H1 (cell line): ENCODE results near the gene UBR1. TPM values are rescaled to one million over a fixed set of nuclear protein-coding genes. Genes with fewer than 3 reads are reported as not detected.

ENCODE experiments used
- CTCF ChIA-PET: fragments of 300-600 bp; sonication (Branson Sonifier 250); formaldehyde crosslinking; loops from one replicate; lab custom pipeline; 2021; ENCODE audit not compliant: partially characterized antibody; lab: Charles Lee
- POLR2A ChIA-PET: fragments of 300-600 bp; sonication (Branson Sonifier 250); formaldehyde crosslinking; loops from one replicate; lab custom pipeline; 2021; ENCODE audit warnings: inconsistent platforms; ENCODE audit not compliant: partially characterized antibody; lab: Charles Lee
- DNase-seq, 2 experiments: peaks; one replicate each; pipeline versions ENCODE4 v3.0.0 to v3.0.0-alpha.2; 2010 to 2022; ENCODE audit warnings: low spot score in 2 of 2, low read depth in 1 of 2, mixed read lengths in 1 of 2
- FAIRE-seq: peaks from 2 replicates; lab custom pipeline; 2011; peaks lifted over from hg19 to GRCh38; lab: Jason Lieb, UNC
- H2AFZ ChIP-seq: 2 replicates; pipeline ENCODE4 v1.8.1; 2012; ENCODE audit warnings: low read length, inconsistent platforms
- H2AK5ac ChIP-seq: 2 replicates; pipeline ENCODE4 v1.6.1; 2013; ENCODE audit warnings: low read depth, low read length
- H2BK120ac ChIP-seq: replicated peaks from 2 replicates; pipeline ENCODE3; 2013; ENCODE audit warnings: low read depth, low read length, inconsistent platforms
- H2BK12ac ChIP-seq: 2 replicates; pipeline ENCODE4 v1.6.1; 2013; ENCODE audit warnings: low read depth, low read length
- H2BK15ac ChIP-seq: 2 replicates; pipeline ENCODE4 v1.6.1; 2013; ENCODE audit warnings: low read length
- H2BK20ac ChIP-seq: 2 replicates; pipeline ENCODE4 v1.6.1; 2013; ENCODE audit warnings: low read length
- H2BK5ac ChIP-seq: 2 replicates; pipeline ENCODE4 v1.6.1; 2013; ENCODE audit warnings: low read depth, low read length
- H3K14ac ChIP-seq: 2 replicates; pipeline ENCODE4 v1.6.1; 2013; ENCODE audit warnings: inconsistent platforms; ENCODE audit not compliant: insufficient read length
- H3K18ac ChIP-seq: 2 replicates; pipeline ENCODE4 v1.6.1; 2013; ENCODE audit warnings: low read length; ENCODE audit errors: extremely low read depth
- H3K23ac ChIP-seq: 2 replicates; pipeline ENCODE4 v1.6.1; 2013; ENCODE audit warnings: inconsistent platforms; ENCODE audit not compliant: insufficient read length
- H3K23me2 ChIP-seq: 2 replicates; pipeline ENCODE4 v1.6.1; 2013; ENCODE audit warnings: low read depth, low read length
- H3K27ac ChIP-seq: 2 replicates; pipeline ENCODE4 v1.6.1; 2011; ENCODE audit warnings: low read depth, low read length, inconsistent platforms
- H3K27me3 ChIP-seq, 4 experiments: replicated peaks in 1 of 4; 1 replicate in 1 of 4; 2 replicates in 3 of 4; pipeline versions ENCODE4 v1.6.1 to v1.8.1; 2011 to 2013; ENCODE audit warnings: low read length in 3 of 4, mild to moderate bottlenecking in 3 of 4, inconsistent platforms in 2 of 4, mixed read lengths in 2 of 4, moderate library complexity in 1 of 4; ENCODE audit not compliant: control insufficient read depth in 3 of 4, insufficient read depth in 3 of 4; ENCODE audit errors: extremely low read depth in 1 of 4
- H3K36me3 ChIP-seq, 4 experiments: 2 replicates each; pipeline versions ENCODE4 v1.6.1 to v1.8.1; 2011 to 2013; ENCODE audit warnings: mild to moderate bottlenecking in 4 of 4, low read length in 3 of 4, moderate library complexity in 2 of 4, control low read depth in 1 of 4, inconsistent platforms in 1 of 4; ENCODE audit not compliant: insufficient read depth in 4 of 4, control insufficient read depth in 2 of 4
- H3K4ac ChIP-seq: replicated peaks from 2 replicates; pipeline ENCODE3; 2013; ENCODE audit warnings: low read length, low read depth, mixed read lengths, inconsistent platforms; ENCODE audit not compliant: insufficient read length
- H3K4me1 ChIP-seq, 4 experiments: replicated peaks in 1 of 4; 1 replicate in 1 of 4; 2 replicates in 3 of 4; pipeline versions ENCODE4 v1.6.1 to v1.8.1; 2011 to 2013; ENCODE audit warnings: low read length in 3 of 4, inconsistent platforms in 2 of 4, mixed read lengths in 1 of 4; ENCODE audit not compliant: insufficient read depth in 4 of 4, control insufficient read depth in 3 of 4
- H3K4me2 ChIP-seq, 2 experiments: 2 replicates each; pipeline versions ENCODE4 v1.6.1 to v1.8.1; 2011 to 2013; ENCODE audit warnings: low read depth in 2 of 2, low read length in 2 of 2, control low read depth in 1 of 2, inconsistent platforms in 1 of 2, mild to moderate bottlenecking in 1 of 2; ENCODE audit not compliant: insufficient read depth in 1 of 2
- H3K4me3 ChIP-seq, 4 experiments: fragments of 200-600, 300-600 bp in 1 of 4; sonication (generic), shearing (Covaris generic), sonication (Bioruptor Twin) in 1 of 4; 2 replicates each; pipeline versions ENCODE4 v1.5.1 to v1.8.1; 2011 to 2016; ENCODE audit warnings: low read length in 4 of 4, low read depth in 3 of 4, control low read depth in 2 of 4, inconsistent platforms in 2 of 4, mild to moderate bottlenecking in 2 of 4, mixed read lengths in 1 of 4, moderate library complexity in 1 of 4; ENCODE audit not compliant: insufficient read depth in 2 of 4; ENCODE audit errors: extremely low read depth in 1 of 4
- H3K56ac ChIP-seq: replicated peaks from 2 replicates; pipeline ENCODE3; 2013; ENCODE audit warnings: low read depth, mild to moderate bottlenecking, mixed read lengths, low read length, inconsistent platforms; ENCODE audit not compliant: insufficient read length
- H3K79me1 ChIP-seq: 2 replicates; pipeline ENCODE4 v1.6.1; 2013; ENCODE audit warnings: low read depth, low read length, control low read depth
- H3K79me2 ChIP-seq, 2 experiments: 2 replicates each; pipeline versions ENCODE4 v1.6.1 to v1.8.1; 2012 to 2013; ENCODE audit warnings: low read length in 2 of 2, mild to moderate bottlenecking in 2 of 2, inconsistent platforms in 1 of 2; ENCODE audit not compliant: insufficient read depth in 2 of 2, control insufficient read depth in 1 of 2
- H3K9ac ChIP-seq, 4 experiments: replicated peaks in 1 of 4; 1 replicate in 1 of 4; 2 replicates in 3 of 4; pipeline versions ENCODE4 v1.6.1 to v1.8.1; 2011 to 2013; ENCODE audit warnings: low read depth in 3 of 4, low read length in 3 of 4, control low read depth in 2 of 4, mild to moderate bottlenecking in 2 of 4, moderate library complexity in 2 of 4, inconsistent platforms in 1 of 4; ENCODE audit errors: extremely low read depth in 1 of 4
- H3K9me3 ChIP-seq, 2 experiments: 2 replicates each; pipeline versions ENCODE4 v1.6.1 to v1.8.1; 2012 to 2013; ENCODE audit warnings: mild to moderate bottlenecking in 2 of 2, moderate library complexity in 2 of 2, control low read depth in 1 of 2, inconsistent platforms in 1 of 2, low read depth in 1 of 2, low read length in 1 of 2, mixed read lengths in 1 of 2; ENCODE audit not compliant: insufficient read depth in 2 of 2
- H4K20me1 ChIP-seq, 2 experiments: replicated peaks in 1 of 2; 2 replicates each; pipeline versions ENCODE3 to v1.8.1; 2011 to 2013; ENCODE audit warnings: inconsistent platforms in 2 of 2, low read length in 2 of 2, mild to moderate bottlenecking in 1 of 2; ENCODE audit not compliant: insufficient read depth in 2 of 2, control insufficient read depth in 1 of 2
- H4K5ac ChIP-seq: 2 replicates; pipeline ENCODE4 v1.6.1; 2013; ENCODE audit warnings: low read length, low read depth, mixed read lengths, inconsistent platforms; ENCODE audit not compliant: insufficient read length
- H4K8ac ChIP-seq: 2 replicates; pipeline ENCODE4 v1.8.0; 2013; ENCODE audit warnings: mild to moderate bottlenecking, moderate library complexity, low read length, inconsistent platforms; ENCODE audit not compliant: insufficient read depth; ENCODE audit errors: extremely low read depth
- H4K91ac ChIP-seq: replicated peaks from 2 replicates; pipeline ENCODE3; 2013; ENCODE audit warnings: low read length, mixed read lengths, inconsistent platforms; ENCODE audit not compliant: insufficient read length
- JUND ChIP-seq: IDR thresholded peaks from 2 replicates; pipeline ENCODE4 v1.6.1; 2011; ENCODE audit warnings: mild to moderate bottlenecking, improper control_type of control experiment, low read length
- MAFK ChIP-seq: IDR thresholded peaks from 2 replicates; pipeline ENCODE4 v1.6.1; 2012; ENCODE audit warnings: low read depth, mild to moderate bottlenecking, improper control_type of control experiment, low read length
- WGBS, 2 experiments: shearing (Covaris generic) in 1 of 2; methylation state at CpG; one replicate each; pipeline versions ENCODE4 v1.1.6 to v1.1.7; 2013 to 2015; ENCODE audit warnings: low lambda C conversion rate in 2 of 2, mixed read lengths in 2 of 2, inconsistent platforms in 1 of 2, low coverage in 1 of 2, missing lambda C conversion rate in 1 of 2; ENCODE audit not compliant: insufficient replicate concordance in 2 of 2, insufficient coverage in 1 of 2, insufficient read length in 1 of 2; ENCODE audit errors: extremely low coverage in 1 of 2, missing lambda C conversion rate in 1 of 2; 5-methylcytosine and 5-hydroxymethylcytosine counted together
- polyA plus RNA-seq, 7 experiments: library from polyadenylated mRNA; depleted of rRNA in 3 of 7; stranded (reverse) in 5 of 7; unstranded in 2 of 7; fragments of >200 nt in 5 of 7; fragments of 200-250 nt in 2 of 7; gene quantifications; 1 replicate in 5 of 7; 2 replicates in 1 of 7; 4 replicates in 1 of 7; pipeline versions ENCODE4 v1.2.1 to v1.2.3, GENCODE V29; 2011 to 2013; ENCODE audit warnings: missing spikeins in 2 of 7, mixed read lengths in 2 of 7
- total RNA-seq: library from RNA; stranded (reverse); fragmentation: NEBNext Ultra II Directional; extraction: Animal tissue kit (Norgen Biotek cat#: 25700); gene quantifications from 2 replicates; pipeline ENCODE4 v1.2.1, GENCODE V29; 2021

UBR1 gene
- total and polyA plus RNA-seq, 2 of the 8 experiments (the other 6 are each of a cell fraction or from before 2014, with no cell fraction given): 3.7 to 18.7 TPM

DNA sequence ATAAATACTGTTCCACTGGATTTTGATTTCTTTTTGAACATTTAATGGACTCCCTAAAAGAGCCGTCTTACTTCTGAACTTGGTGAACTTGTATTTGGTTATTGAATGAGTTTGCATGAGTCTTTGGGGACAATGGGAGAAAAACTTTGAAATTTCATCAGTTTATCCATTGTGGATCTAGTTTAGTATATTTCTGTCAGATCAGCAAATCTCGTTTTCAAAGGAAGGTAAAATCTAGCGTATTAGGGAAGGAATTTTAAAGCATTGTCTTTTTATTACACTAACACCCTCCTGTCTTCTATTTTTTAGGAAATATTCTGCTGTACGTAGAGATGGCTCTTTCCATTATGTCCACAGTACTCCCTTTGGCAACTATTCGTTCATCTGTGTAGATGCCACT, 40.3 kb upstream of the UBR1 start:
- H2AFZ ChIP-seq: no peak overlapping the region
- H4K8ac ChIP-seq: no peak overlapping the region
- H4K91ac ChIP-seq: no peak overlapping the region
- DNase-seq: no peak
- no peak overlapping the region for H2AK5ac ChIP-seq
- no peaks in the 10 kb centered on the region for H3K27me3 ChIP-seq
- FAIRE-seq: no peak
- H3K14ac ChIP-seq: no peak overlapping the region
- no peak overlapping the region for H3K9ac ChIP-seq
- no peaks in the 10 kb centered on the region for H4K20me1 ChIP-seq
- ChIA-PET CTCF (no interaction called here), POLR2A (no interaction called here)
- WGBS, 2 experiments: 84% methylated on average over 5 of the region's 5 CpGs; no CpG with 5 or more reads in 1 of the 2 experiments
- TF ChIP-seq JUND: no peak
- TF ChIP-seq MAFK: peak; percentile 30; the same call in 1 of the 2 replicates
- H3K23ac ChIP-seq: no peak overlapping the region
- no peak overlapping the region for H2BK120ac ChIP-seq
- H3K4me2 ChIP-seq: no peak overlapping the region
- no peaks in the 10 kb centered on the region for H3K4me1 ChIP-seq
- no peak overlapping the region for H3K4me3 ChIP-seq
- no peak overlapping the region for H2BK5ac ChIP-seq
- H3K36me3 ChIP-seq: no peaks in the 10 kb centered on the region
- H3K79me1 ChIP-seq: no peaks in the 10 kb centered on the region
- no peak overlapping the region for H2BK20ac ChIP-seq
- H3K23me2 ChIP-seq: no peaks in the 10 kb centered on the region
- H2BK12ac ChIP-seq: no peak overlapping the region
- no peak overlapping the region for H3K27ac ChIP-seq
- H4K5ac ChIP-seq: no peak overlapping the region
- no peak overlapping the region for H3K56ac ChIP-seq
- no peaks in the 10 kb centered on the region for H3K79me2 ChIP-seq
- H3K18ac ChIP-seq: no peak overlapping the region
- H3K4ac ChIP-seq: no peak overlapping the region
- no peak overlapping the region for H2BK15ac ChIP-seq
- no peaks in the 10 kb centered on the region for H3K9me3 ChIP-seq
